Measurements from ENCODE around the gene ZNF611.

DNA sequence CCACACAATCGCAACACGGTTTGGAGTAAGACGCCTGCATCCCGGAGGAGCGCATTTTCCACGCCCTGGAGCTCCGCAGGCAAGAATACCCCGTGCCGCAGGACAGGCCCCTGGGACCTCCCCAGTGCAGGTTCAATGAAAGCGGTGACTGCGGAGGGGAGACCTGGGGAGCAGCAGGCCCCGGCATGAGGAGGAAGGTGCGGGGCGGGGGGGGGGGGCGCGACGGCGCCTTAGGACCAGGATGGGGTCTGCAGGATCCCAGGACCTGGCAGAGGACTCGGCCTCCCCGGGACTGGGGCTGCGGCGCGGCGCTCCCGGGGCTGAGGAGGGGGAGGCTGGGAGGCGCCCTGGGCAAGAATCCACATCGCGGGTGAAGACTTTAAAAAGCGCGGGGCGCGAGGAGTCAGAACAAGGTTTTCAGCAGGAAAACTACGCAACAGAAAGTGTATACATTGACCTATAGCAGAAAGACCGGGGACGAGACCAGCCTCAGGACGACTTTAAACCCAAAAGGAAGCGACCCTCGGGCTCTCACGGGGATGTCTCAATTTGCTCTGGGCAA is 432 bp downstream of the ZNF611 start:
- no peak for TF ChIP-seq POLR2A (IDR thresholded peaks at IDR 0.05; ENCODE audit: low read depth)
- TF ChIP-seq EP300 (IDR thresholded peaks at IDR 0.05): no peak
- TF ChIP-seq, protein P1, sequence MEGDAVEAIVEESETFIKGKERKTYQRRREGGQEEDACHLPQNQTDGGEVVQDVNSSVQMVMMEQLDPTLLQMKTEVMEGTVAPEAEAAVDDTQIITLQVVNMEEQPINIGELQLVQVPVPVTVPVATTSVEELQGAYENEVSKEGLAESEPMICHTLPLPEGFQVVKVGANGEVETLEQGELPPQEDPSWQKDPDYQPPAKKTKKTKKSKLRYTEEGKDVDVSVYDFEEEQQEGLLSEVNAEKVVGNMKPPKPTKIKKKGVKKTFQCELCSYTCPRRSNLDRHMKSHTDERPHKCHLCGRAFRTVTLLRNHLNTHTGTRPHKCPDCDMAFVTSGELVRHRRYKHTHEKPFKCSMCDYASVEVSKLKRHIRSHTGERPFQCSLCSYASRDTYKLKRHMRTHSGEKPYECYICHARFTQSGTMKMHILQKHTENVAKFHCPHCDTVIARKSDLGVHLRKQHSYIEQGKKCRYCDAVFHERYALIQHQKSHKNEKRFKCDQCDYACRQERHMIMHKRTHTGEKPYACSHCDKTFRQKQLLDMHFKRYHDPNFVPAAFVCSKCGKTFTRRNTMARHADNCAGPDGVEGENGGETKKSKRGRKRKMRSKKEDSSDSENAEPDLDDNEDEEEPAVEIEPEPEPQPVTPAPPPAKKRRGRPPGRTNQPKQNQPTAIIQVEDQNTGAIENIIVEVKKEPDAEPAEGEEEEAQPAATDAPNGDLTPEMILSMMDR (IDR thresholded peaks at IDR 0.05): no peak

All from esophagus muscularis mucosa (tissue), 4 donors.